OCI-LY3 (cell line): ENCODE data around the gene NAA35.

ENCODE experiments used
- H2AFZ ChIP-seq: fragments of 200-600, 300-600 bp; shearing (Covaris generic); 2 replicates; pipeline ENCODE4 v1.6.0; 2014; ENCODE audit warnings: antibody characterized with exemption, low read depth, low read length
- H3K27ac ChIP-seq: fragments of 200-600, 300-600 bp; sonication (generic); 2 replicates; pipeline ENCODE4 v1.5.1; 2014; ENCODE audit warnings: mild to moderate bottlenecking, low read length, moderate library complexity, mixed read lengths
- H3K27me3 ChIP-seq: fragments of 200-600, 300-600 bp; sonication (generic); 2 replicates; pipeline ENCODE4 v1.6.1; 2014; ENCODE audit warnings: low read depth, low read length, mixed read lengths
- H3K36me3 ChIP-seq: fragments of 200-600, 300-600 bp; sonication (generic); replicated peaks from 2 replicates; pipeline ENCODE3; 2014; ENCODE audit warnings: low read depth, low read length, mixed read lengths
- H3K4me1 ChIP-seq: fragments of 300-600, 200-600 bp; sonication (generic); 2 replicates; pipeline ENCODE4 v1.6.1; 2014; ENCODE audit warnings: low read length, mixed read lengths
- H3K4me2 ChIP-seq: fragments of 200-600, 300-600 bp; sonication (generic); 2 replicates; pipeline ENCODE4 v1.6.1; 2014; ENCODE audit warnings: low read length, mixed read lengths
- H3K4me3 ChIP-seq: fragments of 300-600, 200-600 bp; sonication (generic); 2 replicates; pipeline ENCODE4 v1.5.1; 2014; ENCODE audit warnings: antibody characterized with exemption, mild to moderate bottlenecking, low read length, moderate library complexity
- H3K79me2 ChIP-seq: fragments of 300-600, 200-600 bp; shearing (Covaris generic); 2 replicates; pipeline ENCODE4 v1.6.1; 2014; ENCODE audit warnings: mild to moderate bottlenecking, low read length, mixed read lengths
- H3K9ac ChIP-seq: fragments of 300-600, 200-600 bp; shearing (Covaris generic); 2 replicates; pipeline ENCODE4 v1.6.0; 2014; ENCODE audit warnings: mild to moderate bottlenecking, low read length, moderate library complexity
- H3K9me3 ChIP-seq: fragments of 200-600, 300-600 bp; shearing (Covaris generic); 2 replicates; pipeline ENCODE4 v1.6.1; 2014; ENCODE audit warnings: low read length, mixed read lengths; ENCODE audit not compliant: insufficient read depth
- H4K20me1 ChIP-seq: fragments of 200-600, 300-600 bp; sonication (generic); 2 replicates; pipeline ENCODE4 v1.6.1; 2016; ENCODE audit warnings: low read length, mixed read lengths; ENCODE audit not compliant: insufficient read depth
- CTCF ChIP-seq: fragments of 200-600, 300-600 bp; sonication (generic); IDR thresholded peaks from 2 replicates; pipeline ENCODE4 v1.5.1; 2014; ENCODE audit warnings: antibody characterized with exemption, low read length, low read depth
- EZH2phosphoT487 ChIP-seq: fragments of 200-600 bp; shearing (Covaris generic); IDR thresholded peaks from 2 replicates; pipeline ENCODE4 v1.6.1; 2018; ENCODE audit warnings: antibody characterized with exemption, mixed run types, low read depth

Gene NAA35

GRCh38 chr9:85905957-85906356 is 35.0 kb upstream of the NAA35 start:
- Histone ChIP-seq H3K4me3 (no peak overlapping the region), H3K27ac (no peak overlapping the region), H3K4me1 (no peaks in the 10 kb centered on the region), H4K20me1 (no peaks in the 10 kb centered on the region), H3K27me3 (no peaks in the 10 kb centered on the region), H3K4me2 (no peak overlapping the region), H3K9ac (no peak overlapping the region), H3K36me3 (no peaks in the 10 kb centered on the region), H3K79me2 (no peaks in the 10 kb centered on the region), H2AFZ (no peak overlapping the region), H3K9me3 (no peaks in the 10 kb centered on the region)
- TF ChIP-seq CTCF (no peak), EZH2phosphoT487 (no peak)

DNA sequence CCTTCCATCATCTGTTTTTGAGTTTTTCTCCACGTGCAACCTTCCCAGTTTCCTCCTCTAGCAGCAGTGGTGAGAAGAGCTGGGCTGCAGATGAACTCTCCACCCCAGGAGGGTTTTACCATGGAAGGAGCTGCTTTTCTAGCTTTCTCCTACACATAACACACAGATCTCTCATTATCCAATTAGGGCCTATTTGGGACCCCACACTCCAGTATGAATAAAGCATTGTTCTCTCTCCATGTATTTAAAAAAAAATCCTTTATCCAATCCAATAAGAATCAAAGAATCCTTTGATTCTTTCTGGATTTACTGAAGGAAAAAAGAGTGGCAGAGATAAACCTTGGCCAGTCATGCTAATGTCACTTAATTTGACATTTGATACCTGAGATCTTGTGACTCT is 31.6 kb upstream of the NAA35 start:
- no peaks in the 10 kb centered on the region for H3K36me3 ChIP-seq
- H3K4me3 ChIP-seq: no peak overlapping the region
- no peak overlapping the region for H2AFZ ChIP-seq
- no peaks in the 10 kb centered on the region for H3K27me3 ChIP-seq
- peaks cover 7% of the 10 kb centered on the region for H3K4me1 ChIP-seq
- H3K27ac ChIP-seq: no peak overlapping the region
- no peaks in the 10 kb centered on the region for H4K20me1 ChIP-seq
- H3K9ac ChIP-seq: no peak overlapping the region
- no peaks in the 10 kb centered on the region for H3K79me2 ChIP-seq
- TF ChIP-seq EZH2phosphoT487: no peak
- no peak for TF ChIP-seq CTCF
- H3K9me3 ChIP-seq: no peaks in the 10 kb centered on the region
- H3K4me2 ChIP-seq: no peak overlapping the region

DNA sequence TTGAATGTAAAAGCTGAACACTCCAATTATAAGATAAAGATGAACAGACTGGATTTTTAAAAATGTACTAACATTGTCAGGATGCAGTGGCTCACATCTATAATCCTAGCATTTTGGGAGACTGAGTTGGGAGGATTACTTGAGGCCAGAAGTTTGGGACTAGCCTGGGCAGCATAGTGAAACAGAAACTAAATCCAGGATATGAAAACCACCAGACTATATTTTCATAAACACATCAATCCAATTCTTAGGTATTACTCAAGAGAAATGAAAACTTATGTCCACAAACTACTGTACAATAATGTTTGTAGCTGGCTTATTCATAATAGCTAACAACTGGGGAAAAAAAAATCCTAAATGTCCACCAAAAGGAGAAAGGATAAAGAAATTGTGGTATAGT is 26.8 kb upstream of the NAA35 start:
- H3K27ac ChIP-seq: no peak overlapping the region
- peaks cover 21% of the 10 kb centered on the region for H3K4me1 ChIP-seq
- no peaks in the 10 kb centered on the region for H4K20me1 ChIP-seq
- no peak overlapping the region for H3K4me3 ChIP-seq
- H3K27me3 ChIP-seq: no peaks in the 10 kb centered on the region
- no peaks in the 10 kb centered on the region for H3K79me2 ChIP-seq
- no peak overlapping the region for H2AFZ ChIP-seq
- TF ChIP-seq CTCF (no peak), EZH2phosphoT487 (no peak)
- no peak overlapping the region for H3K4me2 ChIP-seq
- no peak overlapping the region for H3K9ac ChIP-seq
- H3K36me3 ChIP-seq: no peaks in the 10 kb centered on the region
- H3K9me3 ChIP-seq: no peaks in the 10 kb centered on the region

- Histone ChIP-seq H2AFZ (no peak overlapping the region), H3K36me3 (no peaks in the 10 kb centered on the region), H3K27ac (no peak overlapping the region), H3K4me2 (no peak overlapping the region), H4K20me1 (no peaks in the 10 kb centered on the region), H3K4me1 (peaks cover 21% of the 10 kb centered on the region), H3K79me2 (no peaks in the 10 kb centered on the region), H3K4me3 (no peak overlapping the region), H3K9ac (no peak overlapping the region), H3K27me3 (no peaks in the 10 kb centered on the region), H3K9me3 (no peaks in the 10 kb centered on the region)
- TF ChIP-seq EZH2phosphoT487 (no peak), CTCF (no peak)
Measured at GRCh38 chr9:85917756-85918155, 23.2 kb upstream of the NAA35 start.
